K562 (cell line): Measurements from ENCODE around the gene LDLR. TPM values are rescaled to one million over a fixed set of nuclear protein-coding genes. Genes with fewer than 3 reads are reported as not detected.
A peak's percentile ranks its signal among the peaks of the same experiment; 100 is the strongest.

Experiments used
- ATAC-seq: fragments of 200-7000 bp; cut with Tn5 transposase; 3 replicates; pipeline ENCODE4 v1.9.1; 2020; ENCODE audit warnings: moderate library complexity
- BruUV-seq: library from RNA; stranded (reverse); fragments of 400-500 nt; replicated peaks from 2 replicates; lab custom pipeline; 2021; lab: Mats Ljungman, UMichigan
- CTCF ChIA-PET: fragments of 300-600 bp; formaldehyde crosslinking; extraction: SDS; loops from one replicate; lab custom pipeline; 2021; ENCODE audit warnings: low intra/inter-chr PET ratio; lab: Yijun Ruan, JAX
- POLR2A ChIA-PET: fragments of 300-600, 350-650 bp; sonication (Branson Sonifier 250); formaldehyde crosslinking; extraction: SDS; loops from one replicate; lab custom pipeline; 2021; ENCODE audit warnings: antibody characterized with exemption, inconsistent platforms; lab: Yijun Ruan, JAX
- DNase-seq, 4 experiments: peaks; one replicate each; pipeline versions ENCODE4 v3.0.0 to v3.0.0-alpha.2; 2011 to 2018; ENCODE audit warnings: low spot score in 3 of 4, mixed read lengths in 3 of 4; ENCODE audit errors: extremely low read depth in 1 of 4
- FAIRE-seq: peaks from 2 replicates; lab custom pipeline; 2011; peaks lifted over from hg19 to GRCh38; lab: Jason Lieb, UNC
- H2AFZ ChIP-seq: 2 replicates; pipeline ENCODE4 v1.6.0; 2011; ENCODE audit warnings: low read depth, low read length, control low read depth, inconsistent platforms
- H3K27ac ChIP-seq: fragments of 200-600 bp; 3 replicates; pipeline ENCODE4 v1.8.0; 2011; ENCODE audit warnings: low read depth, mild to moderate bottlenecking, control low read depth, inconsistent platforms, low read length, moderate library complexity, mixed read lengths; ENCODE audit errors: extremely low read depth
- H3K27me3 ChIP-seq, 2 experiments: fragments of 300-600 bp in 1 of 2; 2 replicates in 1 of 2; 3 replicates in 1 of 2; pipeline versions ENCODE4 v1.6.0 to v1.8.0; 2011; ENCODE audit warnings: inconsistent platforms in 2 of 2, low read length in 2 of 2, mild to moderate bottlenecking in 1 of 2, mixed read lengths in 1 of 2, moderate library complexity in 1 of 2; ENCODE audit not compliant: control insufficient read depth in 2 of 2, insufficient read depth in 2 of 2
- H3K36me3 ChIP-seq: fragments of 300-600 bp; 3 replicates; pipeline ENCODE4 v1.8.0; 2011; ENCODE audit warnings: mild to moderate bottlenecking, low read length, inconsistent platforms; ENCODE audit not compliant: control insufficient read depth, insufficient read depth
- H3K4me1 ChIP-seq, 2 experiments: fragments of 200-600 bp in 1 of 2; replicated peaks in 1 of 2; 2 replicates in 1 of 2; 3 replicates in 1 of 2; pipeline versions ENCODE4 v1.5.1 to v1.8.0; 2011; ENCODE audit warnings: inconsistent platforms in 2 of 2, low read length in 2 of 2, mild to moderate bottlenecking in 1 of 2, mixed read lengths in 1 of 2, moderate library complexity in 1 of 2; ENCODE audit not compliant: control insufficient read depth in 2 of 2, insufficient read depth in 2 of 2
- H3K4me2 ChIP-seq: 2 replicates; pipeline ENCODE4 v1.6.1; 2011; ENCODE audit warnings: low read length, control low read depth, inconsistent platforms, mixed read lengths; ENCODE audit not compliant: insufficient read depth
- H3K4me3 ChIP-seq: fragments of 200-600 bp; sonication (generic), shearing (Covaris generic); 2 replicates; pipeline ENCODE4 v1.5.1; 2016; ENCODE audit warnings: control low read depth, inconsistent platforms
- H3K79me2 ChIP-seq: fragments of 200-600 bp; 3 replicates; pipeline ENCODE4 v1.8.0; 2011; ENCODE audit warnings: low read length, inconsistent platforms; ENCODE audit not compliant: control insufficient read depth, insufficient read depth
- H3K9ac ChIP-seq, 2 experiments: 2 replicates each; pipeline versions ENCODE4 v1.6.0 to v1.6.1; 2011; ENCODE audit warnings: low read depth in 2 of 2, low read length in 2 of 2, control low read depth in 1 of 2, inconsistent platforms in 1 of 2, mild to moderate bottlenecking in 1 of 2, mixed read lengths in 1 of 2; ENCODE audit not compliant: insufficient read depth in 1 of 2
- H3K9me1 ChIP-seq: one replicate; pipeline ENCODE4 v1.6.0; 2011; ENCODE audit warnings: inconsistent platforms, mild to moderate bottlenecking, low read length, moderate library complexity; ENCODE audit not compliant: control insufficient read depth, insufficient read depth
- H3K9me3 ChIP-seq: replicated peaks from 2 replicates; pipeline ENCODE4 v1.5.1; 2011; ENCODE audit warnings: low read depth, low read length, inconsistent platforms; ENCODE audit not compliant: control insufficient read depth, insufficient read depth
- H4K20me1 ChIP-seq: replicated peaks from 2 replicates; pipeline ENCODE4 v1.6.1; 2011; ENCODE audit warnings: low read length, inconsistent platforms, mixed read lengths; ENCODE audit not compliant: control insufficient read depth, insufficient read depth
- ESRRB ChIP-seq: fragments of 250-450 bp; sonication (Bioruptor Pico); IDR thresholded peaks from 2 replicates; pipeline ENCODE4 v1.5.0; 2020; ENCODE audit warnings: mild to moderate bottlenecking, moderate library complexity, borderline replicate concordance
- MCM2 ChIP-seq: fragments of 450-650 bp; IDR thresholded peaks from 2 replicates; pipeline ENCODE4 v1.6.1; 2017; ENCODE audit warnings: low read depth, mild to moderate bottlenecking
- POLR2A ChIP-seq: fragments of 450-650 bp; conservative IDR thresholded peaks from 2 replicates; pipeline ENCODE4 v1.6.1; 2016
- POLR2AphosphoS2 ChIP-seq: IDR thresholded peaks from 2 replicates; pipeline ENCODE4 v1.6.1; 2012; ENCODE audit warnings: low read length, improper control_type of control experiment
- RCOR1 ChIP-seq, 2 experiments: IDR thresholded peaks; 2 replicates each; pipeline ENCODE4 v1.6.1; 2012; ENCODE audit warnings: low read depth in 2 of 2, low read length in 2 of 2, borderline replicate concordance in 1 of 2, improper control_type of control experiment in 1 of 2
- SUPT5H ChIP-seq: fragments of 450-650 bp; IDR thresholded peaks from 2 replicates; pipeline ENCODE4 v1.6.1; 2016
- ZNF133 ChIP-seq: fragments of 250-450 bp; sonication (Bioruptor Pico); IDR thresholded peaks from 2 replicates; pipeline ENCODE4 v1.4.0; 2020; ENCODE audit warnings: mild to moderate bottlenecking
- WGBS: fragments of 100-300 bp; shearing (Covaris generic); methylation state at CpG from one replicate; pipeline ENCODE4 v1.1.6; 2016; ENCODE audit warnings: low coverage, mixed read lengths; ENCODE audit not compliant: insufficient coverage; ENCODE audit errors: missing lambda C conversion rate; 5-methylcytosine and 5-hydroxymethylcytosine counted together
- in situ Hi-C: fragments of 300-500 bp; cut with MboI; formaldehyde crosslinking; loops from 4 replicates; pipeline ENCODE4 v1.15.0; 2018; ENCODE audit warnings: inconsistent platforms, mixed read lengths
- intact Hi-C: fragments of 100-400 bp; cut with micrococcal nuclease; formaldehyde crosslinking; loops from 2 replicates; pipeline ENCODE4 v1.14.2; 2022
- polyA plus RNA-seq, 8 experiments: library from polyadenylated mRNA; depleted of rRNA in 4 of 8; stranded (reverse) in 5 of 8; unstranded in 3 of 8; fragments of >200 nt; fragmentation: Nextera tagmentation in 2 of 8; fragmentation: Illumina TruSeq in 1 of 8; extraction: Ambion mirVana in 2 of 8; extraction: Trizol in 1 of 8; gene quantifications; 2 replicates each; pipeline versions ENCODE4 v1.2.1 to v1.2.3, GENCODE V29; 2011 to 2014; ENCODE audit warnings: inconsistent platforms in 1 of 8, missing spikeins in 1 of 8
- total RNA-seq, 7 experiments: library from RNA; depleted of rRNA in 6 of 7; stranded (reverse); fragments of >200 nt in 6 of 7; fragmentation: Illumina TruSeq in 2 of 7; extraction: Trizol in 2 of 7; gene quantifications; 2 replicates each; pipeline versions ENCODE4 v1.2.1 to v1.2.3, GENCODE V29; 2011 to 2021; ENCODE audit warnings: low replicate concordance in 1 of 7

The LDLR gene
- total and polyA plus RNA-seq, 9 of the 15 experiments (the other 6 are each of a cell fraction or from before 2014, with no cell fraction given), result 19.9 to 114 (median 56.3) TPM

- CTCF ChIA-PET, result no interaction called here
- H3K27me3 ChIP-seq, result no peaks in the 10 kb centered on the region
- peaks cover 54% of the 10 kb centered on the region for H3K79me2 ChIP-seq
- ATAC-seq (no peak), FAIRE-seq (no peak), DNase-seq (no peak)
- peaks cover 4% of the 10 kb centered on the region for H3K9me1 ChIP-seq
- H3K9me3 ChIP-seq, result no peaks in the 10 kb centered on the region
- H4K20me1 ChIP-seq, result peaks cover 28% of the 10 kb centered on the region
- 92% methylated on average over 6 of the region's 6 CpGs for WGBS
- in situ Hi-C loops, result no loop called here
- H3K27ac ChIP-seq, result no peak overlapping the region
- no peak overlapping the region for H3K4me2 ChIP-seq
- TSS peak; percentile 35 for BruUV-seq
- H2AFZ ChIP-seq, result no peak overlapping the region
- TF ChIP-seq ZNF133 (CRISPR knock-in tag) (no peak), POLR2AphosphoS2 (0 out of 2 replicates have a peak, but pooled peaks have one; percentile 43), ESRRB (CRISPR knock-in tag) (no peak), MCM2 (no peak), RCOR1 (IDR thresholded peaks at IDR 0.05; ENCODE audit: borderline replicate concordance in 1 of 2, low read depth in 2 of 2, low read length in 2 of 2) (no peak), POLR2A (peak; percentile 14; the same call in 1 of the 2 replicates), SUPT5H (0 out of 2 replicates have a peak, but pooled peaks have one; percentile 3)
- no peak overlapping the region for H3K4me3 ChIP-seq
- H3K9ac ChIP-seq, result no peak overlapping the region
- peaks cover 0 to 14% of the 10 kb centered on the region in 2 experiments; a peak in 1 of 5 replicates for H3K4me1 ChIP-seq
- H3K36me3 ChIP-seq, result peaks cover 96% of the 10 kb centered on the region
- intact Hi-C loops, result no loop called here
- POLR2A ChIA-PET, result interaction anchor here (0.6 to 1.6 kb wide), 5 partner anchors 10 to 64 kb away, joined by 4 to 5 read pairs (median 5); no protein-coding TSS in a partner anchor
Measured at GRCh38 chr19:11108746-11109145, 19.5 kb downstream of the LDLR start.
